GM12892 (cell line): Measurements from ENCODE around the gene TUBGCP2.
"Not testable (repeated sequence)": the region's sequence is repeated elsewhere in the genome, so short reads cannot be mapped to it uniquely, and the experiment has no call there.

Experiments used
- DNase-seq: peaks from one replicate; pipeline ENCODE4 v3.0.0; 2011; ENCODE audit not compliant: insufficient read length
- FAIRE-seq: peaks from 2 replicates; lab custom pipeline; 2011; peaks lifted over from hg19 to GRCh38; lab: Jason Lieb, UNC
- POLR2A ChIP-seq: IDR thresholded peaks from 2 replicates; pipeline ENCODE4 v1.6.1; 2011; ENCODE audit warnings: low read depth, low read length, control low read depth
- POLR2AphosphoS5 ChIP-seq: IDR thresholded peaks from 2 replicates; pipeline ENCODE4 v1.6.1; 2011; ENCODE audit warnings: low read depth, low read length, control low read depth
- TAF1 ChIP-seq: IDR thresholded peaks from 2 replicates; pipeline ENCODE4 v1.6.1; 2011; ENCODE audit warnings: low read depth, mild to moderate bottlenecking, control low read depth, low read length, borderline replicate concordance

Gene TUBGCP2

GRCh38 chr10:133272301-133272963 is 36.2 kb downstream of the TUBGCP2 start:
- no peak for TF ChIP-seq TAF1
- no peak for TF ChIP-seq POLR2A
- TF ChIP-seq POLR2AphosphoS5: no peak
- FAIRE-seq: no peak
- DNase-seq: no peak

- TF ChIP-seq TAF1: no peak
- FAIRE-seq: no peak
Observed at GRCh38 chr10:133271521-133272300, 37.0 kb downstream of the TUBGCP2 start.

GRCh38 chr10:133270773-133271297 is 37.8 kb downstream of the TUBGCP2 start:
- DNase-seq (no peak), FAIRE-seq (no peak)
- TF ChIP-seq TAF1: no peak
- no peak for TF ChIP-seq POLR2A
- TF ChIP-seq POLR2AphosphoS5: no peak

More at GRCh38 chr10:133271521-133272300, 37.0 kb downstream of the TUBGCP2 start:
- DNase-seq: no peak

- DNase-seq (no peak), FAIRE-seq (no peak)
- TF ChIP-seq TAF1 (no peak), POLR2AphosphoS5 (no peak), POLR2A (no peak)
Observed at GRCh38 chr10:133270204-133270603, 38.5 kb downstream of the TUBGCP2 start.

GRCh38 chr10:133269367-133269766 is 39.3 kb downstream of the TUBGCP2 start:
- TF ChIP-seq POLR2A (no peak), POLR2AphosphoS5 (no peak), TAF1 (no peak)
- no peak for FAIRE-seq
- no peak for DNase-seq

- FAIRE-seq (no peak), DNase-seq (no peak)
- TF ChIP-seq TAF1: no peak
- TF ChIP-seq POLR2A: no peak
- TF ChIP-seq POLR2AphosphoS5: no peak
Observed at GRCh38 chr10:133268532-133268931, 40.1 kb downstream of the TUBGCP2 start.

GRCh38 chr10:133267829-133268228 is 40.8 kb downstream of the TUBGCP2 start:
- DNase-seq (no peak), FAIRE-seq (no peak)
- TF ChIP-seq POLR2AphosphoS5: no peak
- TF ChIP-seq TAF1: no peak
- TF ChIP-seq POLR2A: no peak

GRCh38 chr10:133267293-133267692 is 41.4 kb downstream of the TUBGCP2 start:
- DNase-seq (no peak), FAIRE-seq (no peak)
- TF ChIP-seq POLR2AphosphoS5 (no peak), POLR2A (no peak), TAF1 (no peak)

- DNase-seq: no peak
- TF ChIP-seq POLR2AphosphoS5: no peak
- TF ChIP-seq TAF1: no peak
- no peak for TF ChIP-seq POLR2A
- FAIRE-seq: no peak
Observed at GRCh38 chr10:133266056-133266795, 42.4 kb downstream of the TUBGCP2 start.

- DNase-seq, FAIRE-seq: not testable (repeated sequence)
Observed at GRCh38 chr10:133265052-133265451, 43.6 kb downstream of the TUBGCP2 start.

- DNase-seq: no peak
- TF ChIP-seq TAF1: no peak
- TF ChIP-seq POLR2A: no peak
- TF ChIP-seq POLR2AphosphoS5: no peak
- FAIRE-seq: no peak
Observed at GRCh38 chr10:133264461-133264860, 44.2 kb downstream of the TUBGCP2 start.
